ENCODE measurements around the gene GPC4. TPM values are rescaled to one million over a fixed set of nuclear protein-coding genes. Genes with fewer than 3 reads are reported as not detected.

Gene GPC4
- total RNA-seq, 4 donors from 2014 or later = 8.5 to 17.4 (median 12.3) TPM

DNA sequence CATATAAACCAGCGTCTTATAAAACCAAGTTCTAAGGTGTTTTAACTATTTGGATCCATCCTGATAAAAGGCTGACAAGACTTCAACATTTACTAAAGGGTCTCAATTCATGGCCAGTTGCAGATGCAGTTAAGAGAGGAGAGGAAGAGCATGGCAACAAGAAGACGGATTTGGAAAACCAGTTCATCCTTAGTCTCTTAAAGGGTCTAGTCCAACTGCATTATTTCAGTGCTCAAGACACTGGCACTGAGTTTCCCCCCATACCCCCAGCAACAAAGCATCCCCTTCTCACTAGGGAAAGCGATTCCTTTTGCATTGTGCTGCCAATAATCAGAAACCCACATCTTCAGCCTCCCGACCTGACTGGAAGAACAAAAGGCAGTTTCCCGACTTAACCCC is 106.8 kb downstream of the GPC4 start:
- H3K27ac ChIP-seq = no peak overlapping the region
- no peak for DNase-seq
- no peaks in the 10 kb centered on the region for H3K9me3 ChIP-seq
- no peaks in the 10 kb centered on the region for H3K27me3 ChIP-seq
- whole genome bisulfite sequencing, 2 donors = 82 to 85% methylated on average over 5 of the region's 5 CpGs
- no peak for TF ChIP-seq POLR2A (IDR thresholded peaks at IDR 0.05)
- TF ChIP-seq, protein P1, sequence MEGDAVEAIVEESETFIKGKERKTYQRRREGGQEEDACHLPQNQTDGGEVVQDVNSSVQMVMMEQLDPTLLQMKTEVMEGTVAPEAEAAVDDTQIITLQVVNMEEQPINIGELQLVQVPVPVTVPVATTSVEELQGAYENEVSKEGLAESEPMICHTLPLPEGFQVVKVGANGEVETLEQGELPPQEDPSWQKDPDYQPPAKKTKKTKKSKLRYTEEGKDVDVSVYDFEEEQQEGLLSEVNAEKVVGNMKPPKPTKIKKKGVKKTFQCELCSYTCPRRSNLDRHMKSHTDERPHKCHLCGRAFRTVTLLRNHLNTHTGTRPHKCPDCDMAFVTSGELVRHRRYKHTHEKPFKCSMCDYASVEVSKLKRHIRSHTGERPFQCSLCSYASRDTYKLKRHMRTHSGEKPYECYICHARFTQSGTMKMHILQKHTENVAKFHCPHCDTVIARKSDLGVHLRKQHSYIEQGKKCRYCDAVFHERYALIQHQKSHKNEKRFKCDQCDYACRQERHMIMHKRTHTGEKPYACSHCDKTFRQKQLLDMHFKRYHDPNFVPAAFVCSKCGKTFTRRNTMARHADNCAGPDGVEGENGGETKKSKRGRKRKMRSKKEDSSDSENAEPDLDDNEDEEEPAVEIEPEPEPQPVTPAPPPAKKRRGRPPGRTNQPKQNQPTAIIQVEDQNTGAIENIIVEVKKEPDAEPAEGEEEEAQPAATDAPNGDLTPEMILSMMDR (IDR thresholded peaks at IDR 0.05) = no peak
- no peaks in the 10 kb centered on the region for H3K36me3 ChIP-seq
- no peak overlapping the region for H3K4me3 ChIP-seq (replicated peaks in 1 of 3)
- H3K4me1 ChIP-seq = no peaks in the 10 kb centered on the region
- intact Hi-C loops (cut with DNase I) = no loop called here

DNA sequence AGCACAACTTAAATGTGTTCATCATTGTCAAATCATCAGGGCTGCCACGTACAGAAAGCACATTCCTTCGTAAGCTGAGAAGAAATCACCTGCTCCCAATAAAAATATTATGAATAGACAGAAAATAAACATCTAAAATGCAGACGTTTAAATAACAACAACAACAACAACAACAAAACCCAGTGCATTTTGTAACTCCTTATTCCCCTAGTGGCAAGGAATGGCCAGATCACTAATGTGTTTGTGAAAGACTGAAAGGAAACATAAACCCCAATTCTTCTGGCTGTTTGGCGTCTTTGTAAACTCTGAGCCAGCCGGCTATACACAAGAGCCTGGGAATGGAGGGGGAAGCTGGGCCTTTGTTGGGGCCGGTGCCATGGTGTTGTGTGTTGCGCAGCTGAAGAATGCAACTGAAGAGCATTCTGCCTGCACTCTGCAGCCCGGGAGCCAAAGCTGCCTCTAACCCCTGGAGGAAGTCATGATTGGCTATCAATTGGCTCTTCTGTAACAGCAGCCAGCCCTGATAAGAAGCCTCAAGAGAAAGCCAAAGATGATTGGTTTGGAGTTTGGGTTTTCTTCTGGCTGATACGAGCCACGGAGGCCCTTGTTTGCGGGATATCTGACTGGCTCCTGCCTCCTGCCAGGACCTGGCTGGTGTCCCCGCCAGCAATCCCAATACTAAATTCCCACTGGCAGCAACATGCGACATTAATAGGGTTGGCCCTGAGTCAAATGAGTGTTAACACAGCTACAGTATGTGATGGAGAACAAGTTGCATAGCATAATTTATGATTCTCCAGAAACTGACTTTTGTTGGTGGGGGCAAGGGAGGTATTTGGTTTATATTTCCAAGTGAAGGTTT is 107.4 kb downstream of the GPC4 start:
- Histone ChIP-seq H3K4me3 (replicated peaks in 1 of 3) (no peak overlapping the region), H3K27ac (no peak overlapping the region), H3K9me3 (no peaks in the 10 kb centered on the region), H3K4me1 (no peaks in the 10 kb centered on the region), H3K27me3 (no peaks in the 10 kb centered on the region), H3K36me3 (no peaks in the 10 kb centered on the region)
- no peak for TF ChIP-seq POLR2A (IDR thresholded peaks at IDR 0.05)
- TF ChIP-seq, protein P1 (IDR thresholded peaks at IDR 0.05) = no peak
- intact Hi-C loops (cut with DNase I) = no loop called here
- DNase-seq = peak; percentile 4 to 19
- WGBS, 2 donors = 52 to 58% methylated on average over 8 to 13 of the region's 13 CpGs

DNA sequence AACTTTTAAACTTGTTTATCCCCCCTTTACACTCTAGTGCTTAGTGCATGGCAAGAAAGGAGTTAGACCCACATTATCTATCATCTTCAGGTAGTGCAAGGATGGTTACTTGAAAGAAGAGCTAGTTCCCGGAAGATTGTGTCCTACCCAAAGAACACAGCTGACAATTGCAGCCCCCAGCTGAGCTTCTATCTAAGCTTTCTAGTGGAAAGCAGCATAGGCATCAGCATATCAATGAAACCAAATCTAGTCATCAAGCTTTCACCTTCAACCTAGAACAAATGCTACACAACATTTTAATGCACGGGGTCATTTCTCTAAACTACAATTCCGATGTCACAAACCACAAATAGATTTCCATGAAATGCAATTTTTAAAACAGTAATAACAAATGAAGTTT is 108.2 kb downstream of the GPC4 start:
- DNase-seq = no peak
- Histone ChIP-seq H3K36me3 (no peaks in the 10 kb centered on the region), H3K27ac (no peak overlapping the region), H3K4me3 (replicated peaks in 1 of 3) (no peak overlapping the region), H3K4me1 (no peaks in the 10 kb centered on the region), H3K9me3 (no peaks in the 10 kb centered on the region), H3K27me3 (no peaks in the 10 kb centered on the region)
- 79 to 86% methylated on average over 3 of the region's 3 CpGs for WGBS, 2 donors
- TF ChIP-seq, protein P1 (IDR thresholded peaks at IDR 0.05) = no peak
- no peak for TF ChIP-seq POLR2A (IDR thresholded peaks at IDR 0.05)
- intact Hi-C loops (cut with DNase I) = no loop called here

DNA sequence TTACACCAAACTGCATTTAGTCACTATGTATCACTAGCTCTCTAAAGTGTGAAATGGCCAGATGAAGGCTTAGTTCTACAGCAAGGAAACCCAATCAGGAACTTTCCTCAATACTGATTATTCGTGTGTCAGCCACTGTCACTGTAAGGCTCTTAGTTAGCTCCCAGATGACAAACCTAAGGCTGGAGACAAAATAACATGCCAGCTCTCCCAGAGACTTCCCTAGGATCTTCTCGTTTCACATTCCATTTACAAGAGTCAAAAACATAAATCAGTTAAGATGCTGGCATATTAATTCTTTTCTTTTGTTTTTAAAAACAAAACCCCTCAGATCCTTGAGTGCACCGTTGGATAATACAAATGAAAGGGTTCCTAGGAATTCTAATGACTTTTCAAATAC is 109.0 kb downstream of the GPC4 start:
- WGBS, 2 donors = 85 to 86% methylated on average over 3 of the region's 3 CpGs
- H3K9me3 ChIP-seq = no peaks in the 10 kb centered on the region
- H3K36me3 ChIP-seq = no peaks in the 10 kb centered on the region
- TF ChIP-seq POLR2A (IDR thresholded peaks at IDR 0.05) = no peak
- TF ChIP-seq, protein P1 (IDR thresholded peaks at IDR 0.05) = no peak
- H3K4me3 ChIP-seq (replicated peaks in 1 of 3) = no peak overlapping the region
- H3K27ac ChIP-seq = no peak overlapping the region
- DNase-seq = no peak
- H3K4me1 ChIP-seq = no peaks in the 10 kb centered on the region
- intact Hi-C loops (cut with DNase I) = no loop called here
- no peaks in the 10 kb centered on the region for H3K27me3 ChIP-seq

DNA sequence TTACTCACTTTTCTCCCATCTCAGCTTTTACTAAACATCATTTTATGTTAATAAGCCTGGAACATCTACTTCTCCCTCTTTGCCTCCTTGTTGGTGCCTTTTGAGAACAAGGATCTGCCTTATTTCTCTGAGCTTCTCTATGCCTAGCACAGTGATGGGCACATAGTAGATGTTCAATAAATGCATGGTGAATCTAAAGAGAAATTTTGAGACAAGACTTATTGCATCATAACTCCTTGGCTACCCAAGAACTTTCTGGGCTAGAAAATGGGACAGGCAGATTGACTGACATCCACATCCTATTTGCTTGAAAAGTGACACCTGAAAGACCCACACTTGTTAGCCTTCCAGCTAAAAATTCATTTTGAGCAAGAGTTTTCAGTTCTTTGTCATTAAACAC is 109.9 kb downstream of the GPC4 start:
- Histone ChIP-seq H3K27ac (no peak overlapping the region), H3K27me3 (no peaks in the 10 kb centered on the region), H3K9me3 (no peaks in the 10 kb centered on the region), H3K36me3 (no peaks in the 10 kb centered on the region), H3K4me1 (no peaks in the 10 kb centered on the region), H3K4me3 (replicated peaks in 1 of 3) (no peak overlapping the region)
- no peak for DNase-seq
- no peak for TF ChIP-seq POLR2A (IDR thresholded peaks at IDR 0.05)
- TF ChIP-seq, protein P1 (IDR thresholded peaks at IDR 0.05) = no peak
- intact Hi-C loops (cut with DNase I) = no loop called here

Measured in thyroid gland (tissue), 4 donors.